Measurements from ENCODE around the gene MORC3.
"Not testable (repeated sequence)": the region's sequence is repeated elsewhere in the genome, so short reads cannot be mapped to it uniquely, and the experiment has no call there.

MORC3 gene

DNA sequence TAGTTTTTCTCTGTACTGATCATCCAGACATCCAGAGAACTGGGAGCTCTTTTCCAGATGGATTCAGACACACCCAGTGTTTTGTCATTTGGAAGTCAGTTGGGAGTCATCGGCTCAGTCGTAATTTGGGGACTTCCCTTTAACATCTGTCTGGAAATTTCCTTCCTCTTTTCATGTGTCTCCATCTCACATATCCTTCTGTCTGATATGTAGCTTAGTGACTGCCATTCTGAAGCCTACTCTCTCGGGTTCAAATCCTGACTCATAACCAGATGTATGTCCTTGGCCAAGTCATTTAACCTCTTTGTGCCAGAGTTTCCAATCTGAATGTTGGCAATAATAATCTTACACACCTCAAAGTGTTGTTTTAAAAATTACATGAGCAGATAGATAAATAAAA, 3.0 kb downstream of the MORC3 start:
- no peak for FAIRE-seq

DNA sequence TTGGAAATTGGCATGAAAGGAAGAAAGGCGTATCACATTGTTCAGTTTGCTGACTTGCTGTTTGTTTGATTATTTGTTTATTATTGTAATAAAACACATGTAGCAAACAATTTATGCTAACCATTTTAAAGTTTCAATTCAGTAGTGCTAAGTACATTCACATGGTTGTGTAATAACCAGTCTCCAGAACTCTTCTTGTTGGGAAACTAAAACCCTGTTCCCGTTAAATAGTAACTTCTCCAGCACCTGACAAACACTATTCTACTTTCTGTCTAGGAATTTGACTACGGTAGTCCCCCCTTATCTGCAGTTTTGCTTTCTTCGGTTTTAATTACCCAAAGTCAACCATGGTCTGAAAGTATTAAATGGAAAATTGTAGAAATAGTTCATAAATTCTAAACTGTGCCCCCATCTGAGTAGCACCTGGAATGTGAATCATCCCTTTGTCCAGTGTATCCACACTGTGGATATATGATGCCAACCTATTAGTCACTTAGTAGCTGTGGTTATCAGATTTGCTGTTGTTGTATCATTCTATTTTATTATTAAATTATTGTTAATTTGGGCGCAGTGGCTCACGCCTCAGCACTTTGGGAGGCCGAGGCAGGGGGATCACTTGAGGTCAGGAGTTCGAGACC, 5.5 kb downstream of the MORC3 start:
- no peak for FAIRE-seq

DNA sequence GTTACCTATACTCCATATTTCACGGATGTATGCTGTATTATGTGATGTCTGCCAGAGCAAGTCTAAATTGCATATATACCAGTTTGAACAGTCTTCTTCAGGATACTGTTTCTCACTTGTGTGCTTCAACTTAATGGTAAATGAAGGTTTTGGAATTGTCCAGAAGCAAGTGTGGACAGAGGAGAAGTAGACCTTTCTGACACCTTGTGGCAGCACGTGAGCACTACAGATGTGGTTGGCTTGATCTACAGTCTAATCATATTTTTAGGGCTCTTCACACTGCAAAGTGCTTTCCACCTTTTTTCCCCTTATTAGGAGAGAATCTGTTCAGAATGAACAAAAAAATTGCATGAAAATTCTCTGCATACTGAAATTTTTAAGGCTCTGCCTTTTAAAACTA, 10.9 kb downstream of the MORC3 start:
- no peak for FAIRE-seq

DNA sequence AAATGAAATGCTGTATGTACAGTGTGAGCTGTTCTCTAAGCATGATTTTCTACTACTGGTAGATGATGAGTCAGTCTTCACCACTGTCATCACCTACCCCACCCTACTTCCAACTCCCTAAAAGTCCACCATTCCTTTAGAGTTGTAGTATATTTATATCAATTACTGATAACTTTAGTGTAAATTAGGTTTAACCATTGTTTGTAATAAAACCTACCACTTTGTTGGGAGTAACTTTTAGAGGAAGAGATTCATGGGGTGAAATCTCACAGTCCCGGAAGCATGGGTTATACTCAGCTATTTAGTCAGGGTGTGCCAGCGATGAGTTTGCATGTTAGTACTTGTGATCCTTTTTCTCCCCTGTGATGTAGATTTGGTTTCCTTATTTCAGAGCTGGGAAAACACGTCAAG, 17.1 kb downstream of the MORC3 start:
- FAIRE-seq: no peak

DNA sequence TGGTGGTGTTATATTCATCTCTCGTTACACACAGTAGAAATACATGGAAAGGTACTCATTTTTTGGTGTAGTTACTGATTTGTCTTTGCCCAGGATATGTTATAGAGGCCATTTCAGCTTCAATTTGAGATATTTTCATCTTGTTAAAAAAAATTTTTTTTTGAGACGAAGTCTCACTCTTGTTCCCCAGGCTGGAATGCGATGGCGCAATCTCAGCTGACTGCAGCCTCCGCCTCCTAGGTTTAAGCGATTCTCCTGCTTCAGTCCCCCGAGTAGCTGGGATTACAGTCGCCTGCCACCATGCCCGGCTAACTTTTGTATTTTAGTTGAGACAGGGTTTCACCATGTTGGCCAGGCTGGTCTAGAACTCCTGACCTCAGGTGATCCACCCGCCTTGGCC, 19.0 kb downstream of the MORC3 start:
- no peak for FAIRE-seq

DNA sequence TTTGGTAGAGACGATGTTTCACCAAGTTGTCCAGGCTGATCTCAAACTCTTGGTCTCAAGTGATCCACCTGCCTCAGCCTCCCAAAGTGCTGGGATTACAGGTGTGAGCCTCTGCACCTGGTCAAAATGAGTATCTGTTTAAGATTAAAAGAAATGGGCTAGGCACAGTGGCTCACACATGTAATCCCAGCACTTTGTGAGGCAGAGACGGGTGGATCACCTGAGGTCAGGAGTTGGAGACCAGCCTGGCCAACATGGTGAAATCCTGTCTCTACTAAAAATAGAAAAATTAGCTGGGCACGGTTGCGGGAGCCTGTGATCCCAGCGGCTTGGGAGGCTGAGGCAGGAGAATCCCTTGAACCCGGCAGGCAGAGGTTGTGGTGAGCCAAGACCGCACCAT, 22.6 kb downstream of the MORC3 start:
- not testable (repeated sequence) for FAIRE-seq

DNA sequence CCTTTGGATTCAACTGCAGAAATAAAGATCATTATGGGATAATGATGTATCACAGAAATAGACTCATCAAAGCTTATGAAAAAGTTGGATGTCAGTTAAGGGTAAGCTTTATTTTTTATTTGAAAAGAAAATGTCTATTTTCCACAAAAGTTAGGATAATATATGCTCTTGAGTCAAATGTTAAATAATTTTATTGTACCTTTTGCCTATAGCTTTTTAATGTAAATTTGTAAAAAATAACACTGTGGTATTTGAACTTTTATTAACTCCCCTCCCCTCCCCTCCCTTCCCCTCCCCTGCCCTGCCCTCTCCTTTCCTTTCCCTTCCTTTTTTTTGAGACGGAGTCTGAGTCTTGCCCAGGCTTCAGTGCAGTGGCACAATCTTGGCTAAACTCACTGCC, 24.9 kb downstream of the MORC3 start:
- no peak for FAIRE-seq

DNA sequence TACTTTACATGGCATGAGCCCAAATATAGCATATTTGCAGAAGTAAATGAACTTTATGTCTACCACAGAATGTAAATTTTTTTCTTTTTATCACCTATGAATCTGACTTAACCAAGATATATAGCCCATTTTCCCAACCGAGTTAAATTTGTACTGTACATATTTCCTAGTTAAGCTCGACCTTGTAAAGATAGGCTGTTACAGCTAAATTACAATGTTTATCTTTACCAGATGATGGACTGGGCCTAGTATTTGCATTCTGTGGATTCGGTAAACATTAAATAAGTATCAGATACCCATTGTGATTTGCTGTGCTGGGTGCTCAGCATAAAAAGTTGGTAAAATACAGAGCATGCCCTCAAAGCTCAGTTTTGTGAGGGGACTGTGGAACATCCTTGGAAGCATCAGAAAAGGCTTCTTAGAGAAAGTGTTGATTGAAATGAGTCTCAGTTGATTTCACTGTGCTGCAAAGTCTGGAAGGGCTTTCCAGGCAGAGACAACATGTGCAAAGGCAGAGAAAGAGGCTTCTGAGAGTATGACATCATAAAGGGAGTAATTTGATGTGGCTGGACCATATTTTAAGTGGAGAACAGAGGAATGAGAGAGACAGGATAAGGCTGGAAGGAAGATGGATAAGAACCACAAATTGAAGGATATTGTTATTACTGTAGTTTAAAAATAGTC, 27.4 kb downstream of the MORC3 start:
- no peak for FAIRE-seq

DNA sequence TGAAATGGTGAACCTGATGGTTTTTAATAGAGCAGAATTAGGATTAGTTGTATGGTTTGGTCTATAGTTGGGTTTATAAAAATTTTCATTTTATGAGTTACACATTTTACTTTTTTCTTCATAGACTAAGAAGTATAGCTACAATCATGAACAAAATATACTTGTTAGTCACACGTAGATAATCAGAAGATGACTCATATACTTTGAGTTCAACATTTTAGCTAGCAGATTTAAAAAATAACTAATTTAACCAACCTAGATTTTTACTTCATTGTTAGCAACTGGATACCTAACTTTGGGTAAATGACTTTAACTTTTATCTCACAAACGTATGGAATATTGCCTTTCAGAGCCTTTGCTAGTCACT, 27.9 kb downstream of the MORC3 start:
- no peak for FAIRE-seq

DNA sequence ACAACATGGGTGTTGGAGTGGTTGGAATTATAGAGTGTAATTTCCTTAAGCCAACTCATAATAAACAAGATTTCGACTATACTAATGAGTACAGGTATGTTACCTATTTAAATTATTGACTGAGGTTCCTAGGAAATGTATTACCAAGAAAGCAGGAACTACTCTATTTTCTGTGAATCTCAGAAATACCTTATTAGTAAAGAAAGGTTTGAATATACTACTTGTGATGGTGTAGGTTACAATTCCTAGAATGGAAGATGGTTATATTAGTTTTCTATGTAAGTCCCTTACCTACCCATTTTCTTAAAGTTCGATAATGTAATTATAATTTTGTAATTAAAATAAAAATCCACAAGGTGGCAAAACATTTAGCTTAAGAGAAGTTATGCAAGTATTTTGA, 29.3 kb downstream of the MORC3 start:
- FAIRE-seq: no peak

DNA sequence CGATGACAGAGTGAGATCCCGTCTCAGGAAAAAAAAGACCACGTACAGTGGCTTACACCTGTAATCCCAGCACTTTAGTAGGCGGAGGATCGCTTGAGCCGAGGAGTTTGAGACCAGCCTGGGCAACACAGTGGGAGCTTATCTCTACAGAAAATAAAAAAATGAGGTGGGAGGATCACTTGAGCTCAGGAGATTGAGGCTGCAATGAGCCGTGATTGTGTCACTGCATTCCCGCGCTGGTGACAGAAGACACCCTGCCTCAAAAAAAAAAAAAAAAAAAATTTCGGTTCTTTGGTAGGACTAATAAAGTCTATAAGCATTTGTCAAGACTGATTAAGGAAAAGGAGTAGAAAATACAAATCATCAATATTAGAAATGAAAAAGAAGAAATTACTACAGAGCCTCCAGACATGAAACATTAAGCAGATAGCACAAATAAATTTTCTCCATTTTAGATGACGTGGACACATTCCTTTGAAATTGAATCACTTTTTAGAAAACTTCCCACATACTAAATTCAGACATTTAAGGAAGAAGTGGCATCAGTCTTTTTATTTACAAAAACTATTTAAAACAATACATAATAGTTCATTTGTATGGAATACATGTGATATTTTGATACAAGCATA, 30.4 kb downstream of the MORC3 start:
- FAIRE-seq: no peak

DNA sequence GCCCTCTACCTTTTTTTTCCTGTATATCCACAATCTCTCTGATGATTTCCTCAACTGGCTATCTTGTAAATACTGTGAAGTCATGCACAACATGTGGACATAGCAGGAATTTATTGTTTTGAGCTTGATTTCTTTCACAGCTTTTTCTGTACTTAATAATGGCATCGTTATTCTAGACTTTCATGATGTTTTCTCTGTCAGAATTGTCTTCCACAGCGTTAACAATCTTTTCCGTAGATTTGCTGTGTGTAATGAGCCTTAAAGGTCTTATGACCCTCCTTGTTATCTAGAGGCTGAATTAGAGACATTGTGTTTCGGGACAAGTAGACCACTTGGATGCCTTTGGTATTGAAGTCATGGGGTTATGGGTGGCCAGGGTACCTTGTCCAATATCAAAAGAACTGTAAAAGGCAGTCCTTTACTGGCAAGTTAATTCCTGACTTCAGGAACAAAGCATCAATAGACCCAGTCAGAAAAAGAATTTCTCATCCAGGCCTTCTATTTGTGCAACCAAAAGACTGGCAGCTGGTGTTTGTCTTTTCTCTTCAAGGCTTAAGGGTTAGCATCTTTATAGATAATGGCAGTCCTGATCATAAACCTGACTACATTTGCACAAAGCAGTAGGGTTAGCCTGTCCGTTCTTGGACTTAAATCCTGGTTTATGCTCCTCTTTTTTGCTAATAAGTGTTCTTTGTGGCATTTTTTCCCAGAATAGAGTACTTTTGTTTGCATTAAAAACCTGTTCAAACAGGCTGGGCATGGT, 35.1 kb downstream of the MORC3 start:
- no peak for FAIRE-seq

DNA sequence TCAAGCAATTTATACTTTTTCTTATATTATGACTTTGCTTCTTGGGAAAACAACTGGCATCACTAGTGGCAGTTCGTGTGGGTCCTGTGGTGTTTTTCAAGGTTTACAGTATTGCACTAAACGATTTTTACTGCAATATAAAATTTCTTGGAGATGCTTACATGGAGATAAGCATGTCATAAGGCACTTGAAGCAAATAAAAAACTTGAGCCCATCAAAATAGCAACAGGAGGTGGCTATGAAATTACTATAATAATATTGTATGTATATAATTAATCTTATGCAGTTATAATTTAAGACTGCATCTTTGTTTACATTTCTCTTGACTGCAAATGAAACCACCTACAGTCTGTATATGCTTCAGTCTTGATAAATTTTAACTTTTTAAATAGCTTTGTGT, 35.9 kb downstream of the MORC3 start:
- no peak for FAIRE-seq

DNA sequence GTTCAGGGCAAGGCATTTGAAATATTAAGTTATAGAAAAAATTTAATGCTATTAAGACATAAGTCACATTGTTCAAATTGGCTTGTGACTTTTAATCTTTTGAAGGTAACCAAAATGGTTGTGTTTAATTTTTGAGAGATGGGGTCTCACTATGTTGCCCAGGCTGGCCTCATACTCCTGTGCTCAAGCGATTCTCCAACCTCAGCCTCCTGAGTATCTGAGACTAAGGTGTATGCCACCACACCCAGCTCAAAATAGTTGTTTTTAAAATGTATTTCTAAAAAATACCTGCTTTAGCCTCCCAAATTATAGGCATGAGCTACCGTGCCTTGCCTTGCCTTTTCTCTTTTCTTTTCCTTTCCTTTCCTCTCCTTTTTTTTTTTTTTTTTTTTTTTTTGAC, 39.2 kb downstream of the MORC3 start:
- FAIRE-seq: no peak

DNA sequence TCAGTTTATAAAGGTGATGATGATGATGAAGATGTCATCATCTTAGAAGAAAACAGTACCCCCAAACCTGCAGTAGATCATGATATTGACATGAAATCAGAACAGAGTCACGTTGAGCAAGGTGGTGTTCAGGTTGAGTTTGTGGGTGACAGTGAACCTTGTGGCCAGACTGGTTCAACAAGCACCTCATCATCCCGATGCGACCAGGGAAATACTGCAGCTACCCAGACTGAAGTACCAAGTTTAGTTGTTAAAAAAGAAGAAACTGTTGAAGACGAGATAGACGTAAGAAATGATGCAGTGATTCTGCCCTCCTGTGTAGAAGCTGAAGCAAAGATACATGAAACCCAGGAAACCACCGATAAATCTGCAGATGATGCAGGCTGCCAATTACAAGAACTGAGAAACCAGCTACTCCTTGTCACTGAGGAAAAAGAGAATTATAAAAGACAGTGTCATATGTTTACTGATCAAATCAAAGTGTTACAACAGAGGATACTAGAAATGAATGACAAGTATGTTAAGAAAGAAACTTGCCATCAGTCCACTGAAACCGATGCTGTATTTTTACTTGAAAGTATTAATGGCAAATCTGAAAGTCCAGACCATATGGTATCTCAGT, 49.2 kb downstream of the MORC3 start:
- no peak for FAIRE-seq

DNA sequence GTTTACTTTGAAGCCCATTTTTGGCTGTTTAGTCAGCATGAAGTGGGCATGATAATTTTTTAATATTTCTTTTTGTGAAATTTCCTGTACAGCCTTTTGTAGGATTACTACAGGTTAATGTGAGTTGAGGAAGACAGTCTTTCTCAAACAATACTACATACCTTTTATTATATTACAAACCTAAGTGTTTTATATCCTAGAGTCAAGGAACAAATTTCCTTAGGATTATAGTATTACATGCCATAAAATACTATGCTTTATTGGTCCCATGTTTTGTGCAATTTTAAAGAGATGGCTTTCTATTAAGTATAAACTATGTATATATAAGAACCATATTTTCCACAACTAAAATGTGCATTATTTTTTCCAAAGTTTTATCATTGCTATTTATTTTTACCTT, 56.0 kb downstream of the MORC3 start:
- peak; percentile 78 for FAIRE-seq

DNA sequence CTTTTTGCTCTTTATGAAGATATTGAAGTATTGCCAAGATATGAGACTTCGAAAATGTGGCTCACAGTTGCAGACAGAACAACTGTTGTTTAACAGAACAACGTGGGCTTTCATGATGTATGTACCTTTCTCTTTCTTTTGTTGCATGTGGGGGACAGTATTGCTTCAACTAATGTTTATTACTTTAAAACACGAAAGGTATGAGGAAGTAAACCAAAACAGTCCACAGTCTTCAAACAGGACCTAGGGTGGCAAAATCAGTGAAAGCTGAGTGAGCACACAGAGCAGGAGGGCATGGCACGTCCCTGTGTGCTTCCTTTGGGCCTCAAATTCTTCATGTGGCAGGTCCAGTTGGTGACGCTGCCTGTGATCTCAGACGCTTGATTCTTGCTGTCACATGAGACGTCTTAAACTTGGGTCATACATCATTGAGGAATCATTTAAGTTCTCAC, 57.4 kb downstream of the MORC3 start:
- no peak for FAIRE-seq

DNA sequence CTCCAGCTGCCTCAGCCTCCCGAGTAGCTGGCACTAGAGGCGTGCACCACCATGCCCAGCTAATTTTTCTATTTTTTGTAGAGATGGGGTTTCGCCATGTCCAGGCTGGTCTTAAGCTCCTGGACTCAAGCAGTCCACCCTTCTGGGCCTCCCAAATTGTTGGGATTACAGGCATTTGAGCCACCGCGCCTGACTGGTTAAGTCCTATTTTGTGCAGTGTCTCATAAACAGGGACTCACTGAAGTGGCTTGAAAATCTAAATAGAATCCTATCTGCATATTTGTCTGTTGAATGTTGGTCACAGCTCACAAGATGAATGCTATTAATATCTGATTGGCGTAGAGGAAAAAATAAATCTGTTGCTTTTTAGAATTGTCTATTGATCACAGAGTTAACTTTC, 59.3 kb downstream of the MORC3 start:
- no peak for FAIRE-seq

DNA sequence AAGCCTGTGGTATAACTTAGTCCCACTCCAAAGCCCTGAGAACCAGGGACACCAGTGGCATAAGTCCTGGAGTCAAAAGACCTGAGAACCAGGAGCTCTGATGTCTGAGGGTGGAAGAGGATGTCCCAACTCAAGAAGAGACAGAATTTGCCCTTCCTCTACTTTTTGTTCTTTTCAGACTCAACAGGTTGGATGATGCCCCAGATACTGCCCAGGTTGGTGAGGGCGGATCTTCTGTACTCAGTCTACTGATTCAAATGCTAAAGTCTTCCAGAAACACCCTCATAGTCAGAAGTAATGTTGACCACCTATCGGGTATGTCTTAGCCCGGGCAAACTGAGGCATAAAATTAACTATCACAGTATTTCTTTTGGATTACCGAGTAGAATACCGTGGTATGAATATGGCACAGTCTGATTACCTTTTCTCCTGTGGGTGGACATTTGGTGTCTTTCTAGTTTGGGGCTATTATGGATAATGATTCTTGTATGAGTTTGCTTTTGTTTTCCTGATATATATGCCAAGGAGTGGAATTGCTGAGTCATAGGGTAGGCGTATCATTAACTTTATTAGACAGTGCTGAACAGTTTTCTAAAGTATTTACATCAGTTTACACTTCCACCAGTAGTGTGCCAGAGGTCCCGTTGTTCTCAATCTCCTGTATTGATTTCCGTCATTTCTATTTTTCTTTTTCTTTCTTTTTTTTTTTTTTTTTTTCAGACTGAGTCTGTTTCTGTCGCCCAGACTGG, 62.0 kb downstream of the MORC3 start:
- FAIRE-seq: no peak

DNA sequence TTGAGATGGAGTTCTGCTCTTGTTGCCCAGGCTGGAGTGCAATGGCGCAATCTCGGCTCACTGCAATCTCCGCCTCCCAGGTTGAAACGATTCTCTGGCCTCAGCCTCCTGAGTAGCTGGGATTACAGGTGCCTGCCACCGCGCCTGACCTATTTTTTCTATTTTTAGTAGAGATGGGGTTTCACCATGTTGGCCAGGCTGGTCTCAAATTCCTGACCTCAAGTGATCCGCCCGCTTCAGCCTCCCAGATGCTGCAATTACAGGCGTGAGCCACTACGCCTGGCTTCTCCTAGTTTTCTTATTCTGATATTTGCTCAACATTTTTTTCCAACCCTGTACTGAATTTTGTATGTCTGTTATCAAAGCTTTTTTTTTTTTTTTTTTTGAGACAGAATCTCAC, 62.7 kb downstream of the MORC3 start:
- FAIRE-seq: not testable (repeated sequence)

DNA sequence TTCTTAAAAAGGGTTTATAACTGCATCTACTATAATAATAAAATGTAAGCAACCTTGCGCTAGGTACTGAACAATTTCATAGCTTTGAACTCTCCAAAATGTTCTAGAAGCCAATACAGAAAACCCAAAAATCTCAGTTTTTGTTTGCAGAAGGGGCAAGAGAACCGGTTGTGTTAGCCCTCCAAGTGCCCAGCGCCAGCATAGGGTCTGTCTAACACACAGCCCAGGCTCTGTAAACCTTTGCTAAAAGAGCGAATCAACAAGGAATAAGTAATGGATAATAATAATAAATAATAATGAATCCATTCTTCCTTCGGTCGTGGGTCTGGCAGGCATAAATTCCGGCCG, 64.9 kb downstream of the MORC3 start:
- no peak for FAIRE-seq

DNA sequence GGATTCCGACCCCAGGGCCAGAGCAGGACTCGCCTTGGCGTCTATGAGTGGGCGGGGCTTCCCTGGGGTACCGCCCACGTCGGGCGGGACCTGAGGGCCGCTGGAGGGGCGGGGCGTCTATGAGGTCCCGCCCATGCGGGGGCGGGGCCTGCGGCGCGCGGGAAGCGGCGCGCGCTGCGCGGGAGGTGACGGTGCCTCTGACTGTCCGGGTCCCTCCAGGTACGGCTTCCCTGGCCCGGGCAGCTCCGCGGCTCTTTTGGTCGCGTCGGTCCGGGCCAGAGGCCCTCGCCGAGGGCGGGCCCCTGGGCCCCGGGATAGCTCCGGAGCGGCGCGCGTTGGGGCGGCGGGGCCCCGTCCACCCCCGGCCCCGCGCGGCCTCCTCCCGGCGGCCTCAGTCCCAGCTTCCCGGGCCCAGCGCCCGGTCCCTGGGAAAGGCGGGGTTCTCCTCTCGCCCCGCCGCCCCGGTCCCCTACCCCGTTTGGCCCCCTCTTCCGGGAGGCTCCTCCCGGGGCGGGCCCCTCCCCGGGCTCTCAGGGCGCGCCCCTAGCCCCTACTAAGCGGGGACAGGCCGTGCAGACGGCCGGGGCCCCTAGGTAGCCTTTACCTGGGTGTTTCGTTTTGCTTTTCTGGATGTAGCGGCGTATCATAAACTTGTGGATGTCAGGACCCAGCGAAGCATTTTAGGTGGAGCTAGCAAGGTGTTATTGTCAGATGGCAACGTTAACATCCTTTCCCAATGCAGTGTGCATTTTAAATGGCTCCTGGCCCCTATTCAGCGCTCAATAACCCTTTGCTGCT, 65.4 kb downstream of the MORC3 start, which contains the start of gene CHAF1B:
Gene CHAF1B, plus strand, starts transcription at position 160 of the 798 bp plus-strand sequence. CDS start 745 bp downstream, outside the sequence.
- no peak for FAIRE-seq

Data from colon (tissue), 2 donors.